Activated naive CD4-positive, alpha-beta T cell treated with anti-CD3 and anti-CD28 coated beads, Interleukin-2, amount 50 U/mL, for 16 hours (primary cell): ENCODE data around the gene GPR89A.

ENCODE experiments used
- DNase-seq: peaks from one replicate; pipeline ENCODE4 v3.0.0-alpha.2; 2020

GPR89A gene

DNA sequence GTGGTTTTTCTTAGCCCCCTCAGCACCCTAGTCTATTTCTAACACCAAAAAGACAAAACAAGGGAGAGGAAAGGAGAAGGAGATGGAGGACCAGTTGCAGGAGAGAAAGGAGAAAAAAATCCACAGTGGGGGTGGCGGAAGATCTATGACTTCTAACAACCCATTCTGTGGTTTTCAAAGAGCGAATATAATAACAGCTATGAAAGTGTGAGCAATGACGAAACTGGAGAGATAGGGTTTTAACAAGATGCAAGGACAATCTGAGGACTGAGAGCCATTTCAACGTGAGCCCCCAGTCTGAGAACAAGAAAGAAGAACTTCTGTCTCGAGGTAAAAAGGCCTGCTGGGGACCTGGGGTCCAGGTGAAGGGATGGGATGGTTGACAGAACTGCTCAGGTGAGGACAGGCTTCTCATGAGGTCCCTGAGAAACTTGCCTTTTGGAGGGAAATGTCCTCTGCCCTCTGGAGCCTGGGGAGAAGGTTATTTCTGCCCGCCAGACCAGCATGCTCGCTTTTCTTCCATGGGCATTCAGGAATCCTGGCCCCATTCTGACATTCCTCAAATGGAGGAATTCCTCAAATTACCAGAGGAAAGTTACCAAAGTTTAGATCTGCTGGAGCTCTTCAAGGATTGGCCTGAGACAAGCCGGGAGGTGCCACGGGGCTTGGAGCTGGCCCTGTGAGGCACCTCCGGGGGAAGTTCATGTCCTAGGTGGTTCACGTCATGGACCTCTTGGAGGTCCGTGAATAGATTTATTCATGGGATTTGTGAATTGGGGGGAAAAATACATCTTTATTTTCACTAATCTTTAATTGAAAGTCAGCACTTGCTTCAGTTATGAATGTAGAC lies 111.7 kb downstream of the GPR89A start, which contains the start of gene CD160:
Gene CD160, plus strand, starts transcription at position 270 of the 850 bp plus-strand sequence. CDS start 8,829 bp downstream, outside the sequence.
- no peak for DNase-seq
